Measurements from ENCODE around the gene PPP2R2C.

PPP2R2C gene

DNA sequence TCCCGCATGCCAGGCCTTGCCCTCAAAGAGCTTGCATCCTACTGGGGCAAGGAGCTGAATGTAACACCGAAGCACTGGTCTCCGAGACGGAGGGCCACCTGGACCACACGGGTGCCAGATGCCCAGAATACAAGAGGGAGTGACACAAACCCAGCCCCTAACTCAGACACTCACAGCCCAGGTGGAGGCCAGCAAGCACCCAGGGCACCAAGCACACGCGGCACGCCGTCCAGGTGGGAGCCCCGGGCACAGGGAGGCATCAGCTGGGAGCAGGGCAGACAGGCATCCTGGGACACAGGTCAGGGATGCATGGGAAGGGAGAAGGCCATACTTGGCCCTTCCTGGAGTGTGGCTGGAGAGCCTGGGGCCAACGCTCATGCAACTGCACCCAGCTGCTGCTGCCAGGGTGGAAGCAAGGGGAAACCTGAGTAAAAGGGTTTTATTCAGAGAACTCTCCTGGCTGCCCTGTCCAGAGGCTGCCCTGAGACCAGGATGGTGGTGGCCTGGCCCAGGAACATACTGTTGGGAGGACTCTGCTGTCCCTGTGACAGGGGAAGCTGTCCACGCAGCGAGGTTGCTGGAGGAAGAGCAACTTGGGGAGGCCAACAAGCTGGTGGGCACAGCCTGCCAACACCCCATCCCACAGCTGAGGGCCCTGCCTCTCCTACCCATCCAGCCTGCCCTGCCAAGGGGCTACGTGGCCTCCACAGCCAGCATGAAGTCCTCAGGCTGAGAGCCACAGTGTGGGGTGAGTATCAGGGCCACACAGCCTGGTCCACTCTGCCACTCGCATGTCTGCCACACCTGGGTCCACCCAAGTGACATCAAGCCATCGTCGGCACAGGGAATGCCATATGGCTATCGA, 22.2 kb upstream of the PPP2R2C start:
- no peak for DNase-seq (ENCODE audit: low read depth)

DNA sequence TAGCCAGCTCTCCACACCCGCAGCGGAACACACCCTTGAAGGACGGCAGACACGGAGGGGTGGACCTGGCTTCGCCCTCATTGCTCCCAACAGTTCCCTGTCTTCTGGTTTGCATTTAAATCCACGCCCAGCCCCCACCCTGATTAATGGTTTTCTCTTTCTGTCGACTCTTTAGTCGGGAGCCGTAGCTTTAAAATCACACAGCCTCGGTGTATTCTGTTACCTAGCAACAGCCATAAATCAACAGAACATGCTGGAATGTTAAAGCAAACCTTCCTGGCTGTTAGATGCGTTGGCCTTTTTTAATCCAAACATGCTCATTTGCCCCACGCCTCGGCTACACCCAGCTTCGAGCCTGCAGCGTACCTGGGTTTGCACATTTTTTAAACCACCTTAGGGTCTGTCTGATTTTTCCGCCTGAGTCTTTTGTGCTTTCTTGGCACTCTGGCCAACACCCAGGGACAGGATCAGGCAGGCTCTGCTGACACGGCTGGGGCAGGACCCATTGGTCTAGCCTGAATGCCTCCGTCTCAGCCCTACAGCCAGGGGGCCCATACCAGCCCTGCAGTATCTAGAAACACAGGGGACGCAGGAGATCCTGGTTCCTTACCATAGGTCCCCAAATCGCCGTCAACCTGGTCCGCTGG, 21.4 kb upstream of the PPP2R2C start:
- DNase-seq (ENCODE audit: low read depth): no peak

DNA sequence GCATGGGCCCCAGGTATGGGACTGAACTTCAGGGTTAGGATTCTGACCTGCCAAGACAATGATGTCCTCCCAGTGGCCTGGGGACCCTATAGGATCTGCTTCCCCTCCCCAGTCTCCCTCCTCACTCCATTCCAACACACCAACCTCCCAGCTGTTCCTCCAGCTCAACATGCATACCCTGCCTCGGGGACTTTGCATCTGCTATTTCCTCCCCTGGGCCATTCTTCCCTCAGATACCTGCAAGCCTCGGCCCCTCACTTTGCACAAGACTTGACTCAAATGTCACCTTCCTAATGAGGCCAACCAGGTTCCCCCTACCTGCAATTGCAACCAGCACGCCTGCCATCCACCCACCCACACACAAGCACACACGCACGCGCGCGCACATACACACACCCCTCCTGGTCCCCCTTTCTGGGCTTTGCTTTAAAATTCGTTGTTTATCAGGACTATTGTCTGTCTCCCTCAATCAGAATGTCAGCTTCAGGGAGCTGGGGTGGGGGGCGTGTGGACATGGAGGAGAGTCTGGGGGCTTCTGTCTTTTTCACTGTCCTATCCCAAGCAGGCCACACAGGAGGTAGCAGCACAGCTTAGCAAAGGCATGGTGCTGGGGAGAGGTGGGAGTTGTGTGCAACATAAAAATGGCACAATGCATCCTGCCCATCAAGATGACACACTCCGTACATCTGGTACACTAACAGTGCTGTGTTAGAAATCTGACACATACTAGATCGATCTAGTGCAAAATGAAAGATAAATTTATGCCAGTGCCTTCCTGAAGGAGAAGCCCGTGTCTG, 20.6 kb upstream of the PPP2R2C start:
- no peak for DNase-seq (ENCODE audit: low read depth)

DNA sequence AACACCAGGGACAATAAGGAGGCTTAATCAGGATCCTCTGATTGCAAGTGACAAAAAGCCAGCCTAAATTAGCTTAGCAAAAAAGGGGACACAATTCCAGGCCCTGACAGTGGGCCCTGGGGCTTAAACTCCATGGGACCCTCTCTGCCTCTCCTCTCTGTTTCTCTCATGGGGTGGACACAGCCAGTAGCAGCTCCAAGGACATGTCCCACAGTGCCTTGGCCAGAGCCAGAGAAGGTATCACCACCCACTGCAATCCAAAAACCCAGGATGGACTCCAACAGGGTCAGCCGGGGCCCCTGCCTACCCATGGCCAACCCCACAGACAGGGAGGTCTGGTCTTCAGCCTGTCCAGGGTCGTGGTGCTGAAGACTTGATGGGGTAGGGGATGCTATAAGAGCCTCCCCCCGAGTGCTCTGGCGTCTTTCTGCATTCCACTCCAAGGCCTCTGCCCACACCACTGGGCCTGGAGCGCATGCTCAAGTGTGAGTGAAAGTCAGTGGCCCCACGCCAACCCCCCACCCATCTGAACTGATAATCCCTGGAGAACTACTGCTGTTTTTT, 19.7 kb upstream of the PPP2R2C start:
- DNase-seq (ENCODE audit: low read depth): no peak

DNA sequence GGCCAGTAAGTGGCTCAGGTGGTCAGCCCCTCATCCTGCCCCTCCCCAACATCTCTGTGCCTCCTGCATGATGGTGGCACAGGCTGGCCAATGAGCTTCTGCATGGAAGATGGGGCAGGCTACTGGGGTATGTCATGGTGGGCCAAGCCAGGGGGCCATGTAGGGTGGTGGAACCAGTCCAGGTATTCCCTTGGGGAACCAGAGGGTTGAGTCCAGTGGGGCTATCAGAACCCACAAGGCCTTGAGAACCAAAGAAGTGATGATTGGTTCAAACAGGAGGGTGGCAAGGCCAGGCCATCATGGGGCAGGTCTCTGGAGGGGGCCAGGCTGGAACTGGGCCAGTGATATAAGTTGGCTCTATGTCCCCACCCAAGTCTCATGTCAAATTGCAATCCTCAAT, 18.8 kb upstream of the PPP2R2C start:
- no peak for DNase-seq (ENCODE audit: low read depth)

DNA sequence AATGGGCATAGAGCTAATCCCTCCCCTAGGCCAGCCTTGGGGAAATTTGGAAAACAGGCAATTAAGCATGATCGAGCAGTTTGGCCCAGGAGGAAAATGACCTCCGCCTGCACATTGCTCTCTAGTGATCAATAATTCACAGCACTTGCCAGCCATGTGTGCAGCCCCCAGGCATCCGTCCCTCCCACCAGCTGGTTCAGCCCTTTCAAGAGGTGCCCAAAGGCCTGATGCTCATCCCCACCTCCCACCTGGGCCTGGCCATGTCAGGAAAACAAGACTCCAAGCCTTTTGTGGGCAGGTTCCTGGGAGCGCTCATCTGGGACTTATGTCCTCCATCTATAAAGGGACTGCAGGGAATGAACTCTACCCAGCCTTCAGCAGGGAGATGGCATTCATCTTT, 17.5 kb upstream of the PPP2R2C start:
- DNase-seq (ENCODE audit: low read depth): no peak

DNA sequence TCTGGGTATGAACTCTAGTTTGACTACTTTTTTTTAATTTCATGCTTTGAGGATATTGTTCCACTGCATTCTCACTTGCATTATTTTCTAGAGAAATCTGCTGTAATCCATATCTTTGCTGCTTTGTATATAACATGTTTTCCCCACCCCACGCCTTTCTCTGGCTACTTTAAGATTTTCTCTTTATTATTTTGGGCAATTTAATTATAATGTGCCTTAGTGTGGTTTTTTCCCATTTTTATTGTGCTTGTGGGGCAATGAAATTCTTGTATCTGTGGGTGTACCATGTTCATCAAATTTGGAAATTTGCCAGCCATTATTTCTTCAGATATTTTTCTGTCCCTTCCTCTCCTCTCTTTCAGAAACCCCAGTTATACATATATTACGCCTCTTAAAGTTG, 15.1 kb upstream of the PPP2R2C start:
- no peak for DNase-seq (ENCODE audit: low read depth)

DNA sequence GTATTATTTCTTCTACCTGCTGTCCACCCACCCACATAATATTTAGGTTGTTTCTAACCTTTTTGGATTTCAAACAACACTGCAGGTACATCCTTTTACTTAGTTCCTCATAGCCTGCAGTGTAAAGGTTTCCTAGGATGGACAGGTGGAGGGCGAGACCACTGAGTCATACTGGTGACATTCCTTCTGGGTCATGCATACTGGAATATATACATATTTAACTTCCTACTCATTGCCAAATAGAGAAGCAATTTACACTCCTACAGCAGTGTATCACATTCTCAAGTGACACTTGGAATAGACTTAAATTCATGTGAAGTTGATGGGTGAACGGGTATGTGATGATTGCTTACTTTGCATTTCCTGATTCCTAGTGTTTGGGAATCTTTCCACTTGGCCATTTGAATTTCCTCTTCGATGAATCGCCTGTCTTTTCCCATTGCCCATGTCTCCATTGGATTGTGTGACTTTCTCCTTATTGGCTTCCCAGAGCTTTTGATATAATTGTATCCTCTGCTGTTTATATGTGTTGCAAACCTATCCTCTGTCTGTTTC, 8.2 kb upstream of the PPP2R2C start:
- no peak for DNase-seq (ENCODE audit: low read depth)

DNA sequence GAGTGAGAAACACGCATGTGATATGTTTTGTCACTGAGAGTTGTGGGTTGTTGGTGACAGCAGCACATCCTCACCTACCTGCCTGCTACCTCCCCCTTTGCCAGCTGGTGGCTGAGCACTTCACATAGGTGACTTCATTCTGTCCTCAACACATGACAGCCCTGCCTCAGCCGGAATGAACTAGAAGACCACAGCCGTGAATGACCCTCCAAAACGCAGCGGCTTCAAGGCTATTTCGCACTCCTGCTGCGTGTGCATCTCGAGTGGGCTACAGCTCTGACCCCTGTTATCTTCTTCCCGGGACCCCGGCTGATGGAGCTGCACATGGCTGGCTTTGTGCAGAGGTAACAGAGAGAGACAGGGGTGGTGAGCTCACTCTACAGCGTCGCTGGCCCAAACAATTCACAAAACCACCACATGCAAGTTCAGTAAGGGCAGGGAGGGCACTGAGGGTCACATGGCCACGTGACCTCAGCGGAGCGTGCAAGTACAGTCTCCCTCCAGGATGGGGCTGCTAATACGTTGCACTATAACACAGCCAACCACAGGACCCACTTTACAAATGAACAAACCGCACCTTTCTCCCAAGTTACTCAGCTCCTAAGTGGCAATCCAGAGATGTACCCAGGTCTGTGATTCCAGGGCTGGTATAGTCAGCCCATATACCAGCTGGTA, 6.3 kb upstream of the PPP2R2C start:
- DNase-seq (ENCODE audit: low read depth): no peak

DNA sequence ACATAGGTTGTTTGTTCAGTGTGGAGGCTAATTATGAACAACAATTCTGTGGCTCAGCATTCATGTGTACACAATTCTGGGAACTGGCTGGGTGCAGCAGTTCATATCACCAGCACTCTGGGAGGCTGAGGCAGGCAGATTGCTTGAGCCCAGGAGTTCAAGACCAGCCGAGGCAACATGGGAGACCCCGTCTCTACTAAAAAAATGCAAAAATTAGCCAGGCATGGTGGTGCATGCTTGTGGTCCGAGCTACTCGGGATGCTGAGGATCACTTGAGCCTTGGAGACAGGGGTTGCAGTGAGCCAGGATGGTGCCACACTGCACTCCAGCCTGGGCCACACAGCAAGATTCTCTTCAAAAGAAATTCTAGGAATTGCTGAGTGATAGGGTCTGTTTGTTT, 4.5 kb upstream of the PPP2R2C start:
- DNase-seq (ENCODE audit: low read depth): no peak

DNA sequence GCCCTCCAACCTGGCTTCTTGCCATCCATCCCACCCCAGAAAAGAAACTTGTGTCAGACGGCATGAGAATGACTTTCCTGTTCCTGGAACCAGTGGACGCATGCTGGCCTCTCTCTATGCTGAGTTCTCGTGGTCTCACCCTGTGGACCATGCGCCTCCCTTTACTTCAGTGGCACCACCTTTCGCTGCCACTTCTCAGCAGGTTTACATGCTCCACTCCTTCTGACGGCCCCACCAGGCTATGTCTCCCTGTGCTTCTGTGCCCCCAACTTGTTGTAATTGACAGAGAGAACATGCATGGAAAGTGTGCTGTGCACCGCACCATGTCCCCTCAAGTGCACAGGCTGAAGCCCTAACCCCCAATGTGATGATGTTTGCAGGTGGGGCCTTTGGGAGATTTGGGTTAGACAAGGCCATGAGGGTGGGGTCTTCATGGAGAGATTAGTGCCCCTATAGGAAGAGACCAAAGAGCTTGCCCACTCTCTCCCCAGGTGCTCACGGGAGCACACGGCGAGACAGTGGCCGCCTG, 3.1 kb upstream of the PPP2R2C start:
- no peak for DNase-seq (ENCODE audit: low read depth)

DNA sequence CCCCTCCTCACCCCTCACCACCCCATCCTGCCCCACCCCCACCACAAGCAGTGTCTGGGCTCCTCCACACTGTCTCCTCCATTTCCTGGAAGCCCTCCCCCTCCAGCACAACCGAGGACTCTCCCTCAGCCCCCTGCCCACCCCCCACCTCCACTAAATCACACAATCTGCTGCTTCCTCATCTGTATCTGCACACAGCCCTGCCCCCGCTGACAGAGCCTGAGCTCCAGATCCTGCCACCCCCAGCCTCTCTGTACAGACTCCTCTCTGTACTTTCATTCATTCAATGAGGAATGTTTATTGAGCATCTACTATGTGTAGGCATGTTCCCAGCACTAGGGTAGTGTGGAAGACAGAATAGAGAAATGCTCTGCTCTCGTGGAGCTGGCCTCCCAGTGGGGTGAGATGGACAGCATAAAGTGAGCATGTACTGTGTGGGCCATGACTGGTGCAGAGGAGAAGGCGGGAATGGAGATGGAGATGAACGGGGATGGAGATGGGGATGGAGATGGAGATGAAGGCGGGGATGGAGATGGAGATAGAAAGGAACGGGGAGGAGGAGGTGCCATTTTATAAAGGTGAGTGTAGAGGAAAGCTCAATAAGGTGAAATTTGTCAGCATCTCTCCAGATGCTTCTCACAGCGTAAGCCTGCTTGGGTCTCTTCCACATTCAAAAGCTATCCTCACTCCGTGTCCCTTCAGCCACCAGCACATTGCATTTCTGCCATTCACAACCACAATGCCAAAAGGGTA, 2.5 kb upstream of the PPP2R2C start:
- no peak for DNase-seq (ENCODE audit: low read depth)

DNA sequence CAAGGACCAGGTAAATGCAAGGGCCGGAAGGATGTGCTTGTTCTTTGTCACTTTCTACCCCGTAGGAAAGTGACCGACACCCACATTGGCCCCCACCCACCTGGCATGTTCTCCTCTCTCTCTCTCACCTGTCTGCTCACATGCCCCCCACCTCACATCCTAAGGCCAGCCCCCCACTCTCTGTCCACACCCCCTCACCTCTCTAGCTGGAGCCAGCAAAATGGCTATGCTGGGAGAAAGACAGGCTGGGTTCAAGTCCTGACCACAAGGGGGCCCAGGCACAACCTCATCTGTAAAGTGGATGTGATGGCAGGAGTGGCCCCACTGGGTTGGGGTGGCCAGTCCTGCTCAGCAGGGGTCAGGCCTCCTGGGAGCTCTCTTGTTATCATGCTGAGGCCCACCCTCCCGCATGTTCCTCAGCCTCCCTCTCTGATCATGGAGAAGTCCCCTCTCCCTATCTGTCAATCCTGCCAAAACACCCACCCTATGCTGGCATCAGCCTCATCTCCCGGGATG, 1.7 kb upstream of the PPP2R2C start:
- DNase-seq (ENCODE audit: low read depth): no peak

DNA sequence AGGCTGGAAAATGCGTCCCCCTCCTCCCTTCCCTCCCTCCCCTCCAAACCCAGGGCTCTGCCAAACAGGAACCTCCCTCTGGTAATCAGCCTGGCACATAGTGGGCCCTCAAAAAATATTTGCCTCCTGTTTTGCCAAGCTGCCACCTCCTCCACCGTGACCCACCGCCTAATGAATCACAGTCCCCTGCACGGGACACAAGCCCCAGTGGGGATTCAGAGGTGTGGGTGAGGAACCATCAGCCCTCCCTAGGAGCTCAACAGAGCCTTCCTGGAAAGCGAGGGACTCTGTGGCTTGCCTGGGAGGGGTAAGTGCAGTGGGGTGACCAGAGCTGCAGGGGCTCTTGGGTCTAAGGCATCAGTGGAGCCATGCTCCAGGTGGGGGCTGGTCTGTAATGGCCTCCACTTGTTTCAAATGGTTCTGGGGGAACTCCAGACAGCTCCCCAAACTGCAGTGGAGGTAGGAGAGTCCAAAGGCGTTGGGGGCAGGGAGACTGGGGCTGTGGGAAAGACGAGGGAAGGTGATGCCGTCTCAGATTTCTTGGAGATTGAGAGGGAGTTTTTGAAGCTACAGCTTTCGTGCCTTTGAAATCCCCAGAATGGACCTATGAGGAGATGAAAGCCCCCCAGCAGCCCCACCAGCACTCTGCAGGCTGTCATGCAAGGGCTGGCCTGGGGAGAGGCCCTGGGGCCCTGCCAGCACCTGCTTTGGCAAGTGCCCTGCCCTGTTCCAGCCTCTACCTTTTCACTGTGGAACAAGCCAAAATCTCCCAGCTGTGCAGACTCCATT, 1.0 kb upstream of the PPP2R2C start:
- DNase-seq (ENCODE audit: low read depth): no peak

DNA sequence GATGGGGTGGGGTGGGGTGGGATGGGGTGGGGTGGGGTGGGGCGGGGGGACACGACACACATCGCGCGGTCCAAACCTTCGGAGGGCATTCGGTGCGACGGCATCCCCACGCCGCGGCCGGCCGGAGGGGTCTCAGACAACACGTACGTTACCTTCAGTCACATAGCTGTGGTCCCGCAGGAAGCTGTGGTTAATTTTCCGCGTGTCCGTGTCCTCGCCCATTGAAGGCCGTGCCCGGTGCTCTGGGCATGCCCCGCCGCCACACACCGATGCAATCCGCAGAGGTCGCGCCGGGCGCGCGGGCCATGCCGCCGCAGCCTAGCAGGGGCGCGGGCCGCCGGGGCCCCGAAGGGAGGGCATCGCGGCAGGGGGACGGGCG, 417 bp downstream of the PPP2R2C start:
- DNase-seq (ENCODE audit: low read depth): no peak

DNA sequence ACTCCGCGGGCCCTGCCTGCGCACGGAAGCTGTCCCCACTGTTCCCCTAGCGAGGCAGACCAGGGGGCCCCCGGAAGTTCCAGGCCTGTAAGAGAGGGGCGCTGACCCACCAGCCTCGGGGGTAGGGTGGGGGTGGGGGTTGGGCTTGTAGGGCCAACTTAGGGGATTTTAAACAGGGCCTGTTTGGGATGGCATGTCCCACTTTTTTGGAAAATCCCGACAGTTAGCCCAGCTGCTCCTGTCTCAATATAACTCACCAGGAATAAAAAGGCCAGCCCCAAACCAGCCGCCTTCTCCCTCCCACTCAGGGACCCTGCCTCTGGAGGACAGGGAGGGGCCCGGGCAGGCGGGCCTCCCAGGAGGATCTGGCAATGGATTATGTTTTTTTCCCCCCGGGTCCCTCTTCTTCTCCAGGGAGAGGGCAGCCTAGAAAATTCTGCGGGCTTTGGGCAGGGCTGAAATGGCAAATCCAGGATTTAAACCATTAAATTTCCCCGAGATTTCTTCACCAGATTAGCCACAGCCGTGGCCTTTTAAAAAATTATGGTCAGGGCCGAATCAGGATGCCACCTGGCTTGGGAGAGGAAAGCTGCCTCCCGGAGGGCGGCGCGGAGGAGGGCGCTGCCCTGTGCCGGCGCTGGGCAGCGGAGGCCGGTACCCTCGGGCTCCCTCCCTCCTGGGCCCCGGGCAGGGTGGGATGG, 957 bp downstream of the PPP2R2C start:
- DNase-seq (ENCODE audit: low read depth): no peak

DNA sequence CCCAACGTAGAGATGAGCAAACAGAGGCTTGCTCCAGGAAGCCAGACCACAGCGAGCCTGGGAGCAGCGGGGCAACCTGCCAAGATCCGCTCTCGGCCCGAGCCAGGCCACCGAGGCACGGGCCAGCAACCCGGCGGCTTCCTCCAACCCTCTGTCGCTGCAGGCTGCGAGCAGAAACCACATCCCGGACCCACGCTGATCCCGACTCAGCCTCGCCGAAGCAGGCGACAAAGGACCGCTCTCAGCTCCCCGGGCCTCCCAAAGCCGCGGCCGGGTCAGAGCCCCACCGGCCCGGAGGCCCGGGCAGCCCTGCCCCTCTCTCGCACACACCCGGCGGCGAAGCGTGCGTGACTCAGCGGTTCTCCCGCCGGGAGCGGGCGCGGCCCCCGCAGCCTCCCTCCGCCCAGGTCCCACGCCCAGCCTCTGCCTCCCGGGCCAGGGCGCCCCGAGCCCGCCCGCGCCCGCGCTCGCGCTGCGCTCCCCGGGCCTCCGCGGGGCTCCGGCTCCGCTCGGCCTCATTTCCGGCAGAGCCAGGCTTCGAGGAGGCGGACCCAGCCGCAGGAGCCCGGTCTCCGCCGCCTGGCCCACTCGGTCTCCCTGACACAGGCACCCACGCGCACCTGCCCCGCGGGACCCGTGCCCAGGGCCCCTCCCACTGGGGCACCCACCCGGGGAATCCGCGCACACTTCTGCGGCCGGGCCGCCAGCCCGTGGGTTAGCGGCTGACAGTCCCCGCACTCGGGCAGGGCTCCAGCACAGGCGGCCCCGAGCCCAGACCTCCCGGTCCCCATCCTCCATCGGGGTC, 1.7 kb downstream of the PPP2R2C start:
- DNase-seq (ENCODE audit: low read depth): no peak

DNA sequence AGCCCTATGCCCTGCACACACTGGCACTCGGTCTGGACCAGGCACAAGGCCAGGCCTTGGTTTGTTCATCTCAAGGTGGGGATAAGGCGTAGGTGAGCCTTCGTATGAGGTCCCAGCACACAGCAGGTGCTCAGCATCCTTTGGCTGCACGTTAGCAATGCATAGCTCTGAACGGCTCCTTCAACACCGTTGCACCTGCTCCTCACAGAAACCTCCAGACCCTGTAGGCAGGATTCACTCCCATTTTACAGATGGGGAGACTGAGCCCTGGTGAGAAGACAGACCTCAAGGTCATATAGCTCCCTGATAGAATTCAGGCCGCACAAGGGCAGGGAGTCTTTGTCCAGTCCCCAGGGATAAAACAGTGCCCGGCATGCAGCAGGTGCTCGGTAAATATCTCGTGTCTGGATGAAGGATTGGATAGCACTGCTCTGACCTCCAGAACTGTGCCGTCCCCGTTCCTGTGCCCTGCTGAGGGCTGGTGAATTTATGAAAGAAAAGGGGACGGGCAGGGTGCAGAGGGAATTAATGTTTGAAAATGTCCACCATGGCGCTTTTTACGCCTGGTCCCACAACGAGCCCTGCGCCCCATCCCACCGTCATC, 2.4 kb downstream of the PPP2R2C start:
- DNase-seq (ENCODE audit: low read depth): no peak
